GM10266 (cell line): ENCODE measurements around the gene ATG4B.

Source experiments
- DNase-seq: peaks from one replicate; pipeline ENCODE4 v3.0.0; 2012; ENCODE audit errors: extremely low spot score
- TF ChIP-seq, protein P1 (sequence below): IDR thresholded peaks from 2 replicates; pipeline ENCODE4 v1.5.1; 2012; ENCODE audit warnings: mild to moderate bottlenecking, low read depth; ENCODE audit not compliant: control insufficient read depth, insufficient read depth; ENCODE audit errors: missing control alignments

The ATG4B gene

DNA sequence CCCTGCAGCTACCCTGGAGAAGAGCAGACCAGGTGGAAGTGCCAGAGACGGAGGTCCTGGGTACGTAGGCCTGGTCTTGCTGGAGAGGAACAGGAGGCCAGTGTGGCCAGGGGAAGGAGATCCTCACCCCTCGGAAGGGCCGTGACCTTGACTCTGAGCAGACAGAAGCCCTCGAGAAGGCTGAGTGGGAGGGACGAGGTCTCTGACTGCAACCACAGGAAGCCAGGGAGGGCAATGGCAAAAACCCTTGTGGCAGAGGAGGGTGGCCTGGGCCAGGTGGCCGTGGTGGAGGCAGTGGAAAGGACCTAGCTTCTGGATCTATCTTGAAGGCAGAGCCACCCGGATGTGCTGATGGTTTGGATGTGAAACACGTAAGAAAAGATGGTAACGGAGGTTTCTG lies 28.6 kb upstream of the ATG4B start:
- TF ChIP-seq, protein P1, sequence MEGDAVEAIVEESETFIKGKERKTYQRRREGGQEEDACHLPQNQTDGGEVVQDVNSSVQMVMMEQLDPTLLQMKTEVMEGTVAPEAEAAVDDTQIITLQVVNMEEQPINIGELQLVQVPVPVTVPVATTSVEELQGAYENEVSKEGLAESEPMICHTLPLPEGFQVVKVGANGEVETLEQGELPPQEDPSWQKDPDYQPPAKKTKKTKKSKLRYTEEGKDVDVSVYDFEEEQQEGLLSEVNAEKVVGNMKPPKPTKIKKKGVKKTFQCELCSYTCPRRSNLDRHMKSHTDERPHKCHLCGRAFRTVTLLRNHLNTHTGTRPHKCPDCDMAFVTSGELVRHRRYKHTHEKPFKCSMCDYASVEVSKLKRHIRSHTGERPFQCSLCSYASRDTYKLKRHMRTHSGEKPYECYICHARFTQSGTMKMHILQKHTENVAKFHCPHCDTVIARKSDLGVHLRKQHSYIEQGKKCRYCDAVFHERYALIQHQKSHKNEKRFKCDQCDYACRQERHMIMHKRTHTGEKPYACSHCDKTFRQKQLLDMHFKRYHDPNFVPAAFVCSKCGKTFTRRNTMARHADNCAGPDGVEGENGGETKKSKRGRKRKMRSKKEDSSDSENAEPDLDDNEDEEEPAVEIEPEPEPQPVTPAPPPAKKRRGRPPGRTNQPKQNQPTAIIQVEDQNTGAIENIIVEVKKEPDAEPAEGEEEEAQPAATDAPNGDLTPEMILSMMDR: no peak
- DNase-seq: no peak

DNA sequence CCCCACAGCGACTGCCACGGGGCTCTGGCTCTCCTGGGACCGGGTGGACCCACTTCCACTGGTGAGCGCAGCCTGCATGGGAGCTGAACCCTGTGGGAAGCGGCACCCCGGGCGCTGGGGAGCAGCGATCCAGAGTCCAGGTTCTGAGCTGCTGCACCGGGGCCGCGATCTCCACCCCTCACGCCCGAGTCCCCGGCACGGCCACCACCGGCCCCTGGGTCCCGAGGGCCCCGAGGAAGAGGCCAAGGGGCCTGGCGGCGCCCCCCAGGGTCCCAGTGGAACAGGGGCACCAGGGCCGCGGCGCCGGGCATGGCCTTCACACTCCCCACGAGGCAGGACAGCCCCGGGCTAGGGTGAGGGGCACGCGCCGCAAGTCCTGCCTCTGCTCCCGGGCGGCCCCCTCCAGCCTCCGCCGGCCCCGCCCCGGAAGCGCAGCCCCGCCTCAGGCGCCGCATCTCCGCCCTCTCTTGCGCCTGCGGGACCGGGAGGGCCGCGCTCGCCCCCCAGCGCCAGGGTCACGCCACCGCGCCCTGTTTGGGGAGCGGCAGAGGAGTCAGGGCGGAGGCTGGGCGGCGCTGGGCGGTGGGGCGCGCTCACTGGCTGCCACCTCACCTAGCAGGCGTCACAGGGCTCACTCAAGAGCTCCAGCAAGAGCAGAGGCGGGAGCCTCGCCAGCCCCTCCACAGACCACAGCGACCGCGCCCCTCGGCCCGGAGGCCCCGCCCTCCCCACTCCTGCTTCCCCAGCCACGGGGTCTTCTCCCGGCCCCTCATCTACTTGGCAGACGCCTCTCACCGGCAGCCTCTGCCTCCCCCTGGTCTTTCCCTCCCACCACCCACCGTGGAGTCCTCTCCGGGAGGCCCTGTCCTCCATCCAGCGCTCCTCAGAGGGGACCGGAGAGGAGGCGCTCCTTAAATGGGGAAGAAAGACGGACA lies 27.4 kb upstream of the ATG4B start:
- TF ChIP-seq, protein P1: peak; percentile 91
- DNase-seq: peak; percentile 95

DNA sequence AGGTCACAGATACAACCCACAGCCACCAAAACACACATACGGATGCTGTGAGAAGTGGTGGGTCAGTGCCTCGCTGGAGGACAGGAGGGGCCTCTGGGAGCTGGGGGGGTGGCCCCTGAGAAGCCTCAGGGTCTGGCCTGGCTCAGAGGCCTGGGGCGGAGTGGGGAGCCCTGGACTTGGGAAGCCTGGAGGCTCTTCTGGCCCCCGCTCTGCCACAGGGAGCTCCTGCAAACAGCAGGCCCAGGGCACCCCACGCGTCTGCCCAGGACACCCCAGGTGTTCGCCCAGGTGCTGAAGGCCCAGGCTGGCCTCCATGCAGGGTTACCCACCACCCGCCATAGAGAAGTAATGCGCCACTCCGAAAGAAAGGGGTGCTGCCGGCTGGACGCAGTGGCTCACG lies 26.4 kb upstream of the ATG4B start:
- TF ChIP-seq, protein P1: no peak
- no peak for DNase-seq

DNA sequence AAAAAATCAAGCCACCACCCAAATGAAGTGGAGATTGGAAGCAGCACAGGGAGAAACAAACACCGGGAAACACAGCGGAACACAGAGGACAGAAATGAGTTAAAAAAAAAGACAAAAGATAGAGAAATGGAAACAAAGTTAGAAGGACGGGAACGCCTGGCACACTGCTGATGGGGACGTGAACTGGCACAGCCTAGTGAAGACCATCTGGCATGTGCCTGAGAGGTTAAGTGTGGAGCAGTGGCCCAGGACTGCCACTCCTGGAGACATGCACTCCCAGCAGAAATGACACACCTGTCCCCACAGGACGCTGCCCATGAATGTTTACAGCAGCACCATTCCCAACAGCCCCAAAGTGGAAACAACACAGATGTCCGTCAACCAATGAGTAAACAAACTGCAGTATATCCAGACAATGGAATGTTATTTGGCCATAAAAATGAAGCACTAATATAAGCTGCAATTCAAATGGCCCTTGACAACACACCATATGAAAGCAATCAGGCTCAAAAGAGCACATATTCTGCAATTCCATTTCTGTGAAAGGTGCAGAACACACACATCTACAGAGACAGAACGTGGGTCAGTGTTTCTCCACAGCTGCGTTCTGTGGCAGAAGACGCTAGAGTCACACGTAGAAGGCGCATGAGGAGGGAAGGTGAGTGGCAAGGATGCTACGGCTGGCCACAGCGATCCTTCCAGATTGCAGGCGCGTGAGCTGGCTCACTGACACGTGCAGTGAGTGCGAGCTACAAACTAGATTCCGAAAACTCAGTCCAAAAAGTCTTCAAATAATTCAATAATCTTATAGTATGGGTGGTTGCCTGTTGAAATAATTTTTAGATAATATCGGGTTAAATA lies 25.1 kb upstream of the ATG4B start:
- TF ChIP-seq, protein P1: no peak
- no peak for DNase-seq

DNA sequence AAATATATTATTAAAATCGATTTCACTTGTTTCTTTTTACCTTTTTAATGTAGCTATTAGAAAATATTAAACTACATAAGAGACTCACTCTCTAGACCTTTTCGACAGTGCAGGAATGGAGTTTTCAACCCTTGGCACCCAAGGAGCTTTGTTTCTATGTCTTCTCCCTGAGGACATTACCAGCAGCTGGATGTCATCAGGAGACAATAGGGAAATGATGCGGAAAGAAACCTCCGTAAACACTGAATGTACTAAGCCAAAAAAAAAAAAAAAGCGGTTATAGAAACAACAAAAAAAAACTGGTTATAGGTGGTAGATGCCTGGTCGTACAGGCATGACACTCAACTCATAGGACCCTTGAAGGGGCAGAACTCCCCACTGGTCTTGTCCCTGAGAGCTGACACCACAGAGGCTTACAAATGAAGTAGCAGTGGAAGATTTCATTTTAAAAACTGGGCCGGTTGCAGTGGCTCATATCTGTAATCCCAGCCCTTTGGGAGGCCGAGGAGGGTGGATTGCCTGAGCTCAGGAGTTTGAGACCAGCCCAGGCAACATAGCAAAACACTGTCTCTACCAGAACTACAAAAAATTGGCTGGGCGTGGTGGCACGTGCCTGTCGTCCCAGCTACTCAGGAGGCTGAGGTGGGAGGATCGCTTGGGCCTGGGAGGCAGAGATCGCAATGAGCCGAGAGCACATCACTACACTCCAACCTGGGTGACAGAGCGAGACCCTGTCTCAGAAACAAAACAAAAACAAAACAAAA lies 24.3 kb upstream of the ATG4B start:
- TF ChIP-seq, protein P1: no peak
- DNase-seq: no peak

DNA sequence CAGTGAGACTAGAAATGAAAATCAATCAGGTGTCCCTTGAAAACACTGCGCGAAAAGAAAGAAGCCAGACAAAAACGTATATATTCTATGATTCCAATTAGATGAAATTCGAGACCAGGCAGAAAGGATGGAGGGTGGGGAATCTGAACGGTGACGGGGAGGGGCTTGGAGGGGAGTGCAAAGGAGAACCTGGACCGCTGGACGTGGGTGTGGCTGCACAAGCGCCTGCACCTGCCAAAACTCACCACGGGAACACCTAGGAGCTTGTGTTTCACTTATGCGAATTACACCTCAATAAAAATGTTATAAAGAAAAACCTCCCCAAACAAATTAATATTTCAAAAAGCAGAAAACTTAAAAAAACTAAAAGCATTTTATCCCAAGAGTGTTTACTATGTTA lies 22.5 kb upstream of the ATG4B start:
- no peak for DNase-seq
- TF ChIP-seq, protein P1: no peak
